Activated effector memory CD4-positive, alpha-beta T cell treated with anti-CD3 and anti-CD28 coated beads, Interleukin-2, amount 50 U/mL, for 16 hours (primary cell): Measurements from ENCODE around the gene PRDM11.

Source experiments
- DNase-seq: peaks from one replicate; pipeline ENCODE4 v3.0.0-alpha.2; 2020

PRDM11 gene

DNA sequence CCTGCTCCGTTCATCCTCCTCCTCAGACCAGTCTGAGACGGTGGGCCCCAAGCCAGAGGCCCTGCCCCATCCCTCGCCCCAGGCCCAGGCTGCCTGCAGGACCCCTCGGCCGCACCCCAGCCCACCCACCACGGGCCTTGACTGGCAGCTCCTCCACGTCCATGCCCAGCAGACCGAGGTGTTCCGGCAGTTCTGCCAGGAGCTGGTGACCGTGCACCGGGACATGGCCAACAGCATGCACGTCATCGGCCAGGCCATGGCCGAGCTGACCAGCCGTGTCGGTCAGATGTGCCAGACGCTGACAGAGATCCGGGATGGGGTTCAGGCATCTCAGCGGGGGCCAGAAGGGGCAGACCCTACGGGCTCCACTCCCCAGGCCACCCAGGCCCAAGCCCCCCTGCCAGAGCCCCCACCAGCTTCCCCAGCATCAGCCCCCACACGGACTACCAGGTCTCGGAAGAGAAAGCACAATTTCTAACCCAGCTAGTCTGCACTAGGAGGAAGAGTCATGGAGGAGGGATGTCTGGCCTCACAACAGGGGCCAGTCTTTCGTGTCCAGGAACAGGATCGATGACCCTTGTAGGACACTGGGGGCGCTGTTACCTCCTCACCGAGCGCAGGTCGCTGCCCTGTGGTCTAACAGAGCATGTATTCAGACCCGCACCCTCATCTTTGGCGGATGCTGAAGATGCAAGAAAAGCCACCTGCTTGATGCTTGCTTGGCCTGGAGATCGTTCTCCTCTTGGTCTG is 66.3 kb downstream of the PRDM11 start:
- peak; percentile 56 for DNase-seq

DNA sequence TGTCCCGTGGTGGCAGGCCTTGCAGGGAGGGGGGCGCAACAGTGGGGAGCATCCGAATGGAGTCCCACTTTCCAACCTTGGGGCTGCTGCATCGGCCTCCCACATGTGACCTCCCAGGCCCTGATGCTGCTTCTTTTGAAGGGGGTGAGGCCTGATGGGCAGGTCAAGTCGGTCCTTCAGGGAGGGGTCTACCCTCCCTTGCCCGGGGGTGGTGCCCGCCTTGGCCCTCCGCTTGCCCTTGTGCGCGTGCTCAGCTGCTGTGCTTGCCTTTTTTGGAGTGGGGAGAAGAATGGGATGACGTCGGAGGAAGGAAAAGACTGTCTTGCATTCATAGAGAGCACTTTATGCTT is 66.9 kb downstream of the PRDM11 start:
- peak; percentile 50 for DNase-seq

DNA sequence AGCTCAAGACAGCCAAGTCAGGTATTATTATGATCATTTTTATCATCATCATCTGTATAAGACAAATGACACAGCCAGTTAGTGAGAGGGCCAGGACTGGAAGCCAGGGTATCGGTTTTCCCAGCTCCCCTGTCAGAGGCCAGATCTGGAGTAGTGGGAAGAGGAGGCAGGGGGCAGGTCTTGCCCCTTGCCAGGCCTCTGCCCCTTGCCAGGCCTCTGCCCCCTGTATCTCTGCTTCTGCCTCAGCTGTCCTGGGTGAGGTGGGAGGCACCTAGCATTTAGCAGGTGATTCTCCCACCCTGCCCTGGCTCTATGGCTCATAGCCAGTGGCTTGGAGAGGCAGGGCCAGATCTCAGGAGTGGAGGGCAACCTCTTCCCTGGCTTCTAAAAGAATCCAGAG is 67.3 kb downstream of the PRDM11 start:
- peak; percentile 19 for DNase-seq

DNA sequence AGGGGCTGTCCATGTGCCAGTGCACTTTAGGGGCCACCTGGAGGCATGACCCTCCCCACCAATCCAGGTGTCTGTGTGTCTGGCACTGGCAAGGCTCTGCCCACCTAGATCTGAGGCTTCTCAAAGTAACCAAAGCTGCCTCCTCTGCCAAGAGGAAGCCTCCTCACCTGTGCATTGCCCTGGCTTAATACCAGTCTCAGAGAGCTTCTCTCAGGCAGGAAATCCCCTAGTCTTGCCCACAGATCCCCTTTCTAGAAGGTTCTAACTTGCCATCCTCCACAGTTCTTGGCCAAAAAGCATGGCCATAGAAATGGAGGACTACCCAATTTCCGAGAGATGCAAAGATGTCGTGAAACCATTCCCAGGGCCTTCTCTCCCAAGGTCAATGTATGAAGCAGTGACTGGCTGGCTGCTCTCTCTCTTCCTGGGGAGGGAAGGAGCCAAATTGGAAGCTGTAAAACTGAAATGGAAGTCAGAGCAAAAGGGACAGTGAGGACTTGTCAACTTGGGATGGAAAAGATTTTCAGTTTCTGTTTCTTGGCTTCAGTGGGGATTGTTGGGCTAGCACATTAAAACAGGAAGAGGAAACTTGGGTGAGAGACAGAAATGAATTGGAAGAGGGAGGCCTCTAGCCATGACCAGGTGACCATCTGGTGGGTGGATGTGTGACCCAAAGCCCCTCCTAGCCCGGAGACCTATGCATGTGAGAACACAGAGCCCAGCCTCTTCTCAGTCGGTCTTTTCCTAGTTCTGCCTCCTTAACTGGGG is 68.8 kb downstream of the PRDM11 start:
- DNase-seq, result no peak

DNA sequence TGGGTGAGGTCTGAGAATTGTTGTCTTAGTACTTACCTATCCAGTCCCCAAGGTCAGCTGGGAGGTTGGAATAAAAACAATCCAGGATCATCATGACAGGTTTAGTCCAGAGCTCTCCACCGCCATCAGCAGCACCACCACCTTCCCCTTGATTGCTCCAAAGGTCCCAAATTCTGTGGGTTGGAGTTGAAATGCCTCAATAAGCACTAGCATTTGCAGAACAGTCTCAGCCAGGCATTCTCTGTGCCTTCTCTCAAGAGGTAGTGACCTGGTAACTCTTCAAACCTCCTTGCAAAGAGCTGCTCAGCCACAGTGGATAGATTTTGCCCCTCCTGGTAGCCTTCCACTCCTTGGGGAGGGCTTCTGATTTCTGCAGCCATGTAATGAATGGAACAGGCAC is 69.6 kb downstream of the PRDM11 start:
- no peak for DNase-seq

DNA sequence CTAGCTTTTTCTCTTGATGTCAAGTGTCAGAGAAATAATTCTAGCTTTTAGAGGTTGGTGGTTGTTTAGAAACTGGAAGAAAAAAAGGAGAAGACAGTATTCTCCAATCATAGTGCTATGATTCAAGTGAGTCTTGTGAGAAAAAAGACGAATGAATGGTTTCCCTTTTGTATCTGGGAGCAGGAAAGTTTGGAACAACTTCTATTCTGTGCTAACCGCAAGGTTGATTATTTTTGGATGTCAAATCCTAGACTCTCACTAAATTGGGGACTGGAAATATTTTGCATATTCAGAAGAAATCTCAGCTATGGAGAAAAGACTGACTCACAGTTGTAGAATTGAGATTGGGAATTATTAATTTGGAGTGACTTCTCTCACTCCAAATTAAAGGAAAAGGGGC is 70.5 kb downstream of the PRDM11 start:
- DNase-seq, result no peak

DNA sequence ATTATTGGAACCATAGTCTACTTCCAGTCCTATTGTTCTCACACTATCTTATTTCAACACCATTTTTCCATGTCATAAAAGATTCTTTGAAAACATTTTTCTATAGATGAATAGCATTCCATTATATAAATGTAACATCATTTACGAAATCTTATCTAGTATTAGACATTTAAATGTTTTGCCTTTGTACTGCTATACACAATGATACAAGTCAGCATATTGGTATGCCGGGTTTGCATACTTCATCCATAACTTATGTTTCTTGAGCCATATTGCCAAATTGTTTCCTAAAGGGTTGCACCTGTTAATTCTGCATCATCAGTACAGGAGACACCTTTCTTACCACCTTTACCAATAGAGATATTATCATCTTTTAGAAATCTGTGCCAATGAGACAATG is 71.6 kb downstream of the PRDM11 start:
- DNase-seq, result no peak

DNA sequence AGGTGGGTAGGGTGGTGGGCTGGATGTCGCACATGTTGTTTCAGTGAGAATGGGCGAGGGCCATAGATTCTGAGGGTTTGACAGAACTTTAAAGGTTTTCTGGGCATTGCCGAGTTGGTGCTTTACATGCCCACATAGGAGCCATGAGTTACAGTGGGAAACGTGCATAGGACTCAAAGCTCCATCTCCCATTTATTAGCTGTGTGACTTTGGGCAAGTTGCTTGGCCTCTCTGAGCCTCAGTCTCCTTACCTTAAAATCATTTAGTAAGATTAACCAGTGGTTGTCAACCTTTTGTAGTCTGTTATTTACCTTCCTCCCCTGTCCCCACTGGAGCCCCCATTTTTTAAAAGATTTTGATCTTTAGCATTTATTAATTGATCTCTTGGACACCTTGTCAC is 72.3 kb downstream of the PRDM11 start:
- DNase-seq, result no peak

DNA sequence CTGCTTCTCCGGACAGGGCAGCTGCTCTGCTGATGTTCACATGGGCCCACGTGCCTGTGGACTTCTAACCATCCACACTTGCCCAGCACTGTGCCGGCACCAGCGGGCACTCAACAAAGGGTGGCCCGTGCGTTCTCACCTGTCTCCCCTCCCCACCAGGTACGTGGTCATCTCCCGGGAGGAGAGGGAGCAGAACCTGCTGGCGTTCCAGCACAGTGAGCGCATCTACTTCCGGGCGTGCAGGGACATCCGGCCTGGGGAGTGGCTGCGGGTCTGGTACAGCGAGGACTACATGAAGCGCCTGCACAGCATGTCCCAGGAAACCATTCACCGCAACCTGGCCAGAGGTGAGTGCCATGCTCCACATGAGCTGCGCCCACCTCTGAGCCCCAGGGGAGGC is 73.0 kb downstream of the PRDM11 start:
- DNase-seq, result peak; percentile 51

DNA sequence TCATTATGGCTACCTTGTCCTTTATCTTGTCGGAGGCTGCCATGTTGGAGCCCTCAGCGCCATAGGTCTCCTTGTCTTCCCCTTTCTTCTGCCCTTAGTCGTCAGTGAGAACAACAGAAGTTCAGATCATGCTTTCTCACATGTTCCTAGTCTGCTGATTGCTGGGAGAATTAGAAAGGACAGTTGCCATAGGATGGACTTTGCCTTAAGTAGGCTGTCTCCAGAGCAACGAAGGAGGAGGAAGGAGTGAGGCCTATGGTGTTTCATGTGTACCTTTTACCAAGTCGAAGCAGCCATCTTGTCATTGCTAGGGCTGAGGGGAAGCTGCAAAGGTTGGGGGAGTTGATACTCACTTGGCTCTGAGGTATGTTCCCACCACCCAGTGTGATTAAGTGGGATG is 77.1 kb downstream of the PRDM11 start:
- DNase-seq, result no peak

DNA sequence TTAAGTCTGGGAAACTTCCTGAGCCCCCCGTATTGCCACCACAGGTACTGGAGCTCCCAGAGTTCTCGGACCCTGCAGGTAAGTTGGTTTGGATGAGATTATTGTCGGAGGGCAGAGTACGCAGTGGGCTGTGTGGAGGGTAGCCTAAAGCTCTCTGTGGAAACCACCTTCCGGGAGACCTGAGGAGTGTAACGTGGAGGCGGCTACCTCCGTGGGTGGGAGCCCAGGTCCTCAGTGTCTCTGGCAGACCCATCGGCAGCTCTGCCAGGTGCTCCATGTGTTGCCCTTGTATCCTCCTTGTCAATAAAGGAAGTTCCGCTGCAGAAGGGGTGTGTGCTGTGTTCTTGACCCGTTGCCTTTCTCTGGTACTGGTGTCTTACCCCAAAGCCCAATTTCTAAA is 78.3 kb downstream of the PRDM11 start:
- peak; percentile 34 for DNase-seq

DNA sequence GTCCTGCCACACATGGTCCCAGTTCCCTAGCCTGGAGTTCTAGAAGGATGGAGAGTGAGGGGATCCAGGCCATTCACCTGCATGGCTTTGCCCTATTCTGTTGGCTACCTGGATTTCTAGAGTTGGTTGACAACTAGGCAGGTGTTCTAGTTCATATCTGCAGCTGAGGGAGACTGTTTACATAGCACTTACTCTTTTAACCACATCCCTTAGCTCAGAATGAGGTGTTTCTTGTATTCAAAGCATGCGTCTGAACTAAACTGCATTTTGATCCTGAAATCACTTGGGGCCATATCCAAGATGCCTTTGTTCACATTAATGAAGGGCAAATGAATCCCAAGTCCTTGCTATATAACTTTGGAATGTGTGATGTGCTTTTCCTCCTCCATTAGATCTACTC is 78.8 kb downstream of the PRDM11 start:
- DNase-seq, result peak; percentile 12

DNA sequence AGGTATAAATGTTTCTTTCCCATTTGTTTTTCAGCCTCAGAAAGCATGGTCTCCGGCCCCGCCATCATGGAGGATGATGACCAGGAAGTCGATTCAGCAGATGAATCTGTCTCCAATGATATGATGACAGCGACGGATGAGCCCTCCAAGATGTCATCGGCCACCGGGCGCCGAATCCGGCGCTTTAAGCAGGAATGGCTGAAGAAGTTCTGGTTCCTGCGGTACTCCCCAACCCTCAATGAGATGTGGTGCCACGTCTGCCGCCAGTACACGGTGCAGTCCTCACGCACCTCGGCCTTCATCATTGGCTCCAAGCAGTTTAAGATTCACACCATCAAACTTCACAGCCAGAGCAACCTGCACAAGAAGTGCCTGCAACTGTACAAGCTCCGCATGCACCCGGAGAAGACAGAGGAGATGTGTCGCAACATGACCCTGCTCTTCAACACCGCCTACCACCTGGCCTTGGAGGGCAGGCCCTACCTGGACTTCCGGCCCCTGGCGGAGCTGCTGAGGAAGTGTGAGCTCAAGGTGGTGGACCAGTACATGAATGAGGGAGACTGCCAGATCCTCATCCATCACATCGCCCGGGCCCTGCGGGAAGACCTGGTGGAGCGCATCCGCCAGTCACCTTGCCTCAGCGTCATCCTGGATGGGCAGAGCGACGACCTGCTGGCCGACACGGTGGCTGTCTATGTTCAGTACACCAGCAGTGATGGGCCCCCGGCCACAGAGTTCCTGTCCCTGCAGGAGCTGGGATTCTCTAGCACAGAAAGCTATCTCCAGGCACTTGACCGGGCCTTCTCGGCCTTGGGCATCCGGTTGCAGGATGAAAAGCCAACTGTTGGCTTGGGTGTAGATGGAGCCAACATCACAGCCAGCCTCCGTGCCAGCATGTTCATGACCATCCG is 79.8 kb downstream of the PRDM11 start:
- peak; percentile 57 for DNase-seq

DNA sequence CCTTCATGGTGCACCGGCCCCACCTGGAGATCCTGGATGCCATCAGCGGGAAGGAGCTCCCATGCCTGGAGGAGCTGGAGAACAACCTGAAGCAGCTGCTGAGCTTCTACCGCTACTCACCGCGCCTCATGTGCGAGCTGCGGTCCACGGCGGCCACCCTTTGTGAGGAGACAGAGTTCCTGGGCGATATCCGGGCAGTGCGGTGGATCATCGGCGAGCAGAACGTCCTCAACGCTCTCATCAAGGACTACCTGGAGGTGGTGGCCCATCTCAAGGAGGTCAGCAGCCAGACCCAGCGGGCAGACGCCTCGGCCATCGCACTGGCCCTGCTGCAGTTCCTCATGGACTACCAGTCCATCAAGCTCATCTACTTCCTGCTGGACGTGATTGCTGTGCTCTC is 80.5 kb downstream of the PRDM11 start:
- peak; percentile 58 for DNase-seq

DNA sequence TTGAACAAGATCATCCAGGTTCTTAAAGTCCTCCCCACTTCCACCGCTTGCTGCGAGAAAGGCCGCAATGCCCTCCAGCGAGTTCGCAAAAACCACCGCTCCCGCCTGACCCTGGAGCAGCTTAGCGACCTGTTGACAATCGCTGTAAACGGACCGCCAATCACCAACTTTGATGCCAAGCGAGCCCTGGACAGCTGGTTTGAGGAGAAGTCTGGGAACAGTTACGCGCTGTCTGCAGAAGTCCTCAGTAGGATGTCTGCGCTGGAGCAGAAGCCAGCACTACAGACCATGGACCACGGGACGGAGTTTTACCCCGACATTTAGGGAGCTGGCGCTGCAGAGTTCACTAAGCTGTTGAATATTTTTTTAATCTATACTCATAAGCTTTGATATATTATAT is 81.4 kb downstream of the PRDM11 start:
- DNase-seq, result no peak

DNA sequence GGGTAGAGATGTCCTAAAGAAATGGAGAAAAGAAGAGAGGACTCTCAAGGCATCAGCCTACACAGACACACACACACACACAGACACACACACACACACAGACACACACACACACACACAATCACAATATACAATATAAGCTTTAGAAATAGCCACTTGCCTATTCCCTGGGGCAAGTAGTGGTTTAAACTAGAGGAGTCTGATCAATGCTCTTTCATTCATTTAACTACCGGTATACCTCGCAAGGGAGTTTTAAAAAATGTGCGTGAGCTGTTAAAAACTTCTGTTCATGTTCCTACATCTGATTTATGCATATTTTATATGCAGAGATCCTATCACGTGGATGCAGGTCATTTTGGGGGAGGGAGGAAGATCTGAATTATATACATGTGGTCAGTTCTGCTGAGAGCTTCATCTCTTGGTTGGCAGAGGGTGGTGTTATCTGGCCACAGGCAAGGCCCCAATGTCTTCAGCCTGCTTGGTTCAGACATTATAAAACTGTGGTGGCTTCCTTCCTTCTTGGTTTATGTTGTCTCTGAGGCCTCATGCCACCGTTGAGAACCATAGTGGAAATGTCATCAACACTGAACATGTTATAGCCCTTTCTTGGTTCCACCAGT is 83.1 kb downstream of the PRDM11 start:
- no peak for DNase-seq

DNA sequence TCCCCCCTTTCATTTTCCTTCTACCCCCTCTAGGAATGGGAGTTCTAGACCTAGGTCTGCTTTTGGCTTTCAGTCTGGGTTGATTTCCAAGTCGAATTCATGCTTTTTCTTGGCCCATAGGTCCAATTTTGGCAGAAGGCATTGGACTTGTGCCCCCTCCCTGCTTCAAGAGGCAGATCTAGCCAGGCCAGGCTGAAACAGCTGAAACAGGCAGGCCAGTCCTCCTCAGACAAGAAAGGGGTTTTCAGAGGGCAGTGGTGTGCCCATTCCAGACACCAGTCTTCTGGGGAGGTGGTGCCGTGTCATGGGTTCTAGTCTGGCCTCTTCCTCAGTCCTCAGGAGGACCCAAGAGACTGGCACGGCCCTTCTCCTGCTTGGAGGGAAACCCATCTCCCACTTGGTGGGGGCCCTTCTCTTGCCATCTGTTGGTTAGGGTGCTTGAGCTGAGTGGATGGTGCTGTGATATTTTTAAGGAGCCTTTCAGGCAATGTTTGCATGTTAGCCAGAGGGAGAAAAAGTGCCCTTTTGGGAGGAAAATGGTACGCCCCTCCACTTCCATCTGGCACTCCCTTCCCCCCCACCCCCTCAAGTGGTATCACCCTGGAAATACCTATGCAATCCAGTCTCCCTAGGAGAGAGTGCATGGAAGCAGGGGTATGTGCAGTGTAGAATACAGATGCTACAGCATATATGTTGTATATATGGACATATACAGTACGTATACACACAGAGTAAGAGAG is 86.1 kb downstream of the PRDM11 start:
- DNase-seq, result no peak

DNA sequence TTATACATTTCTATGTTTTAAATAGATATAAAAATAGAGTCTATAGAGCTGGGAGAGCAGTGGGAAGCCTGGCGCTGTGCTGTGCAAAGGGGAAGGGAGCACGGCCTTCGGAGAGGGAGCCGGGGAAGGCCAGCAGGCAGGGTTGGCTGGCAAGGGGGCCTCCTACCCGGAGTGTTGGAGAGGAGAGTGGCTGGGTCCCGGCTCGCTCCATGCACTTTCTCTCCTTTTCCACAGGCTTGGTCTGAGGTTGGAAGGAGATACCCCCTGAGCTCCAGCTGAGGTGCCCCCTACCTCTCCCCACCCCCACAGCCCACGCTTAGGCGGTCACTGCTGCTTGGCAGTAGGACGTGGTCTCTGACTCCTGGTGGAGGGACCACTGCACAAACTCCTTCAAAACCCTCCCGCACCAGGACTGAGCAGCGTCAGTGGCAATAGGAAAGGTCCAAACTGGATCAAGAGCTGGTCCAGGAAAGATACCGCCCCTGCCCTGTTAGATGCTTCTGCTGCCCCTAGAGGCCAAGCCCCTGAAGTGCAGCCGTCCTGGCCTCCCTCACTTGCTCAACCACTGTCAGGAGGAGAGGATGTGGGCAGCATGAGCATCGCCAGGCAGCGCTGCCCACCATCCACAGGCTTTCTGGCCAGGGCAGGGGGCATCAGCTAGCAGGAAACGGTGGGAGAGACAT is 86.8 kb downstream of the PRDM11 start:
- DNase-seq, result peak; percentile 84

DNA sequence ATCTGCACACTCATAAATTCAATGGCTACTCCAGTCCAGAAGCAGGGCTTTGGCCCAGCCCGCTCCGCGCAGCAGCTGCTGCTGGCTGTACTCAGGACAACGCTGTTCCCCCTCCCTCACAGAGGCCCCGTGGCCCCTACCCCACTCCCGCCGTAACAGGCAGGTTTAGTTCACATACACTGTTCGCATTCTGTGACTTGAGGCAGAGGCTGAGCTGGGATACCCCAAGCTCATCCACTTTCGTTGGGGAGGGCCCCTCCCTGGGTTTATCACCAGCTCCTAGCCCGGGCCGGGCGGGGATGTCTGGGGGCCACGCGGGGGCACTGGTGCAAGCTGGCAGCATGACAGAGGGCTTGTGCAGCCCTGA is 87.3 kb downstream of the PRDM11 start:
- DNase-seq, result no peak

DNA sequence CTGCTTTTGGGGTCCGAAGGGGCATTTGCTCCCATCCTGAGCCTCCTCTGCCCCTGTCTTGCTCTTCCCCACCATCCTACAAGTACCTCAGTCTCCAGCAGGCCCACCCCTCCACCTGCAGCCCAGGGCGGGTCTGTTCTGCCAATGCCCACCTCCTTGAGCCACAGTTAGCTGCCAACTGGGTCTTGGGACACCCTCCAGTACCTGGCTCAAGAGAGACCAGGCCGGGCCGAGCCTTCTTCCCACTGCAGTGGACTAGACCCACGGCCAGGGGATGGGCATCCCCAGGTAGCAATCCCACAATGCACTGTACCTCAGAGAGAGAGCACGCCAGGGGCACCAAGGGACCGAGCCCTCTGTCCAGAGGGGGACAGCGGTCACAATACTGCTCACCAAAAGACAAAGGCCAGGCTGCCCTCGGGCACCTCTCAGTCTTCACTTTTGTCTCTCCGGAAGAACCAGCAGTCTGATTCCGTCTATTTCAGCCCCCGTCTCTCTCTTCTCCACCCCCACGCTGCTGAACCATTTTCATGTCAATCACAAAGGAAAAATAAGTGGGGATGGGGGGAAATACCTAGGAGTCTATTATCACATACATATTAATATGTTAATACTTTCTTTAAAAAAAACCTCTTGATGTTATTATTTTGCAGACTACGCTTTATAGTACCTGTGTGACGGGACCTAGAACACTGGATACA is 88.0 kb downstream of the PRDM11 start:
- DNase-seq, result no peak

DNA sequence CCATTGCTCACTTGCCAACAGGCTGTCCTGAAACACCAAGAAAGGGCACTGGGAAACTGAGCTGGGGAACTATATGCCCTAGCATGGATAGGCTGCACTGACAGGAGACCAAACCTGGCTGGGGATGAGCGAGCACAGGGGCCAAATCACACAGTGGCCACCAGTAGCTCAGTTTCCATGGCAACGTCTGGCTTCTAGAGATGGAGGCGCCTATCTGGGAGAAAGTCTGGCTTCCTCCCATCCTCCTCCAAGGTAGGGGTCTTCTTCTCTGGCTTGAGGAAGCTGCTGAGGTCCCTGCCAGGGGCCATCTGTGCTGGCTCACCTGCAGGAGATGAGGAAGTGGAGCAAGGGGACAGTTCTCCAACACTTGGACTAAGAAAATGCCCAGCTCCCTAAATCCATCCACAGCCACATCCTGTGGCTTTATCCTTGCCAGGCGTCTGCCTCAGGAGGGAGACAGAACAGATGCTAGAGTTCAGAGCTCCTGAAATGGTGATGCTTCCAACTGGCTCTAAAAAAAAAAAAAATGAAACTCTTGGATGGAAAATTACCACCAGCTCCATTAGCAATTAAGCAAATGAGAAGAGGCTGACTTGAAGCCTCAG is 91.4 kb downstream of the PRDM11 start:
- no peak for DNase-seq
